WERI-Rb-1 (cell line): ENCODE results near the gene PACRGL.
"Not testable (repeated sequence)": the region's sequence is repeated elsewhere in the genome, so short reads cannot be mapped to it uniquely, and the experiment has no call there.

Experiments used
- DNase-seq: peaks from one replicate; pipeline ENCODE4 v3.0.0-alpha.2; 2020
- H3K27ac ChIP-seq: fragments of 250-450 bp; sonication (Bioruptor Pico); 2 replicates; pipeline ENCODE4 v1.5.1; 2020; ENCODE audit warnings: mild to moderate bottlenecking, moderate library complexity
- H3K27me3 ChIP-seq: fragments of 250-450 bp; sonication (Bioruptor Pico); 2 replicates; pipeline ENCODE4 v1.5.1; 2021; ENCODE audit warnings: mild to moderate bottlenecking, low read depth, moderate library complexity; ENCODE audit not compliant: insufficient read depth, severe bottlenecking
- H3K36me3 ChIP-seq: fragments of 250-450 bp; sonication (Bioruptor Pico); 2 replicates; pipeline ENCODE4 v1.5.1; 2020; ENCODE audit warnings: mild to moderate bottlenecking, moderate library complexity
- H3K4me3 ChIP-seq: 2 replicates; pipeline ENCODE4 v1.5.1; 2011; ENCODE audit warnings: low read depth, mild to moderate bottlenecking, control low read depth, low read length
- H3K9me3 ChIP-seq: fragments of 250-450 bp; sonication (Bioruptor Pico); 2 replicates; pipeline ENCODE4 v1.5.1; 2021; ENCODE audit warnings: mild to moderate bottlenecking, moderate library complexity; ENCODE audit not compliant: severe bottlenecking
- CTCF ChIP-seq: IDR thresholded peaks from 2 replicates; pipeline ENCODE4 v1.5.1; 2011; ENCODE audit warnings: low read depth, mild to moderate bottlenecking, control low read depth, inconsistent platforms, low read length

The PACRGL gene

DNA sequence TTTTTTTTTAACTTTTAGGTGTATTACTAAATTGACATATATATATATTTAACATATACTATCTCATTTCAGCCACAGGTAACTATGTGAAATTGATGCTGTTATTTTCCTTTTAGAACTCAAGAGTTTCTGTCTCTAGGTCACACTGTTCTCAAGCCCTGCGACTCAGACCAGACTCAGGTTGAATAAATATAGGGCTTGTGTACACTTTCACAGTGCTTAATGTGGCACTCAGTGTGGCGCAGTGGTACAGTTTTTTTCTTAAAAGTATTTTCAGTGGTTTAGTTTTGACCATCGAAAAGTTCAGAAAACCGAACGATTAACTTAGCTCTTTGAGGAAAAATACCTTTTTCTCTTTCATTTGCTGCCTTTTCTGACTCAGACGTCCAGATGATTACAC, 24.7 kb downstream of the PACRGL start:
- no peak for DNase-seq
- peaks cover 65% of the 10 kb centered on the region for H3K36me3 ChIP-seq
- peaks cover 7% of the 10 kb centered on the region for H3K9me3 ChIP-seq
- no peak overlapping the region for H3K27ac ChIP-seq
- TF ChIP-seq CTCF, result no peak
- H3K4me3 ChIP-seq, result no peak overlapping the region
- no peaks in the 10 kb centered on the region for H3K27me3 ChIP-seq

GRCh38 chr4:20735931-20736330, 35.7 kb downstream of the PACRGL start:
- peaks cover 13% of the 10 kb centered on the region for H3K36me3 ChIP-seq
- H3K9me3 ChIP-seq, result peaks cover 10% of the 10 kb centered on the region
- H3K27me3 ChIP-seq, result no peaks in the 10 kb centered on the region
- no peak overlapping the region for H3K4me3 ChIP-seq
- TF ChIP-seq CTCF, result no peak
- no peak overlapping the region for H3K27ac ChIP-seq
- DNase-seq, result no peak

GRCh38 chr4:20746000-20746399, 45.7 kb downstream of the PACRGL start:
- H3K4me3 ChIP-seq, result not testable (repeated sequence)

GRCh38 chr4:20752641-20753040, 52.4 kb downstream of the PACRGL start:
- H3K27me3 ChIP-seq, result no peaks in the 10 kb centered on the region
- no peak for TF ChIP-seq CTCF
- DNase-seq, result no peak
- H3K27ac ChIP-seq, result no peak overlapping the region
- H3K9me3 ChIP-seq, result no peaks in the 10 kb centered on the region
- H3K36me3 ChIP-seq, result 0 out of 2 replicates have a peak, but pooled peaks cover 4% of the 10 kb centered on the region
- no peak overlapping the region for H3K4me3 ChIP-seq

More at GRCh38 chr4:20746000-20746399, 45.7 kb downstream of the PACRGL start:
- not testable (repeated sequence) for DNase-seq, H3K27ac ChIP-seq, H3K27me3 ChIP-seq, H3K36me3 ChIP-seq
- H3K9me3 ChIP-seq, result peaks cover 11% of the 10 kb centered on the region

- Histone ChIP-seq H3K27me3 (no peaks in the 10 kb centered on the region), H3K9me3 (no peaks in the 10 kb centered on the region), H3K36me3 (0 out of 2 replicates have a peak, but pooled peaks cover 4% of the 10 kb centered on the region), H3K4me3 (no peak overlapping the region), H3K27ac (no peak overlapping the region)
- no peak for DNase-seq
- no peak for TF ChIP-seq CTCF
Measured at GRCh38 chr4:20754036-20754435, 53.8 kb downstream of the PACRGL start.

GRCh38 chr4:20760053-20760452, 59.8 kb downstream of the PACRGL start:
- Histone ChIP-seq H3K36me3 (no peaks in the 10 kb centered on the region), H3K27me3 (no peaks in the 10 kb centered on the region), H3K9me3 (no peaks in the 10 kb centered on the region), H3K4me3 (no peak overlapping the region), H3K27ac (no peak overlapping the region)
- no peak for DNase-seq
- 0 out of 2 replicates have a peak, but pooled peaks have one; percentile 3 for TF ChIP-seq CTCF
